Measurements from ENCODE around the gene PTCH2.

- TF ChIP-seq CTCF (IDR thresholded peaks at IDR 0.05) (no peak), POLR2A (IDR thresholded peaks at IDR 0.05; ENCODE audit: low read depth) (no peak), EP300 (IDR thresholded peaks at IDR 0.05) (no peak), POLR2AphosphoS5 (IDR thresholded peaks at IDR 0.05) (peak; percentile 5 to 59)
Observed at GRCh38 chr1:44808938-44809917, 33.8 kb downstream of the PTCH2 start.

All from esophagus muscularis mucosa (tissue), 4 donors.